ENCODE measurements around the gene ZMYM1.
A peak's percentile ranks its signal among the peaks of the same experiment; 100 is the strongest.

Gene ZMYM1

GRCh38 chr1:35079003-35079930 is at the start of gene ZMYM1:
TSS of gene ZMYM1 (plus strand) at chr1:35079385. CDS start at chr1:35093988, 14,603 bp downstream.
- H3K9ac ChIP-seq (ENCODE audit: low read length), result peak within 1 kb of the TSS; percentile 91
- TF ChIP-seq CTCF (IDR thresholded peaks at IDR 0.05; ENCODE audit: low read length) (no peak), EZH2 (IDR thresholded peaks at IDR 0.05; ENCODE audit: borderline replicate concordance, low read length) (no peak)
- H3K36me3 ChIP-seq (ENCODE audit: insufficient read depth, low read length), result 0 out of 2 replicates have a peak, but pooled peaks cover 4% of the 10 kb centered on the region
- no peaks in the 10 kb centered on the region for H3K27me3 ChIP-seq (ENCODE audit: insufficient read depth, low read length)
- no peaks in the 10 kb centered on the region for H3K9me3 ChIP-seq (ENCODE audit: low read length)
- no peaks in the 10 kb centered on the region for H3K79me2 ChIP-seq (ENCODE audit: insufficient read depth, low read length)
- peak within 1 kb of the TSS; percentile 78 for H3K4me3 ChIP-seq (ENCODE audit: low read depth, low read length, poor library complexity, severe bottlenecking)
- peak within 1 kb of the TSS; percentile 90 for H3K4me2 ChIP-seq (ENCODE audit: low read length)
- peak within 1 kb of the TSS; percentile 90 for H2AFZ ChIP-seq (ENCODE audit: low read length)
- H3F3A ChIP-seq (ENCODE audit: insufficient read depth, low read length), result no peaks in the 10 kb centered on the region
- no peaks in the 10 kb centered on the region for H4K20me1 ChIP-seq (ENCODE audit: insufficient read depth, low read length)
- no peaks in the 10 kb centered on the region for H3K9me2 ChIP-seq (ENCODE audit: low read depth, low read length)
- peaks cover 17% of the 10 kb centered on the region for H3K4me1 ChIP-seq (ENCODE audit: insufficient read depth, low read length, severe bottlenecking)
- peak within 1 kb of the TSS; percentile 92 for H3K27ac ChIP-seq (ENCODE audit: low read depth, low read length, poor library complexity, severe bottlenecking)

GRCh38 chr1:35029761-35030160 is 49.4 kb upstream of the ZMYM1 start:
- TF ChIP-seq EZH2 (IDR thresholded peaks at IDR 0.05; ENCODE audit: borderline replicate concordance, low read length) (no peak), CTCF (IDR thresholded peaks at IDR 0.05; ENCODE audit: low read length) (no peak)
- H3K4me3 ChIP-seq (ENCODE audit: low read depth, low read length, poor library complexity, severe bottlenecking), result peak overlapping the region; percentile 81
- H3F3A ChIP-seq (ENCODE audit: insufficient read depth, low read length), result no peaks in the 10 kb centered on the region
- 0 out of 2 replicates have a peak, but pooled peaks cover 4% of the 10 kb centered on the region for H3K79me2 ChIP-seq (ENCODE audit: insufficient read depth, low read length)
- H3K9ac ChIP-seq (ENCODE audit: low read length), result peak overlapping the region; percentile 81; the same call in 1 of the 2 replicates
- no peaks in the 10 kb centered on the region for H4K20me1 ChIP-seq (ENCODE audit: insufficient read depth, low read length)
- H2AFZ ChIP-seq (ENCODE audit: low read length), result no peak overlapping the region
- no peaks in the 10 kb centered on the region for H3K9me2 ChIP-seq (ENCODE audit: low read depth, low read length)
- peaks cover 12% of the 10 kb centered on the region; the same call in 1 of the 2 replicates for H3K36me3 ChIP-seq (ENCODE audit: insufficient read depth, low read length)
- H3K9me3 ChIP-seq (ENCODE audit: low read length), result peaks cover 10% of the 10 kb centered on the region; the same call in 1 of the 2 replicates
- H3K27ac ChIP-seq (ENCODE audit: low read depth, low read length, poor library complexity, severe bottlenecking), result no peak overlapping the region
- H3K4me1 ChIP-seq (ENCODE audit: insufficient read depth, low read length, severe bottlenecking), result peaks cover 13% of the 10 kb centered on the region
- peak overlapping the region; percentile 68 for H3K4me2 ChIP-seq (ENCODE audit: low read length)
- H3K27me3 ChIP-seq (ENCODE audit: insufficient read depth, low read length), result no peaks in the 10 kb centered on the region

GRCh38 chr1:35030338-35030737 is 48.8 kb upstream of the ZMYM1 start:
- H3K4me3 ChIP-seq (ENCODE audit: low read depth, low read length, poor library complexity, severe bottlenecking), result peak overlapping the region; percentile 81
- H3K79me2 ChIP-seq (ENCODE audit: insufficient read depth, low read length), result 0 out of 2 replicates have a peak, but pooled peaks cover 4% of the 10 kb centered on the region
- H4K20me1 ChIP-seq (ENCODE audit: insufficient read depth, low read length), result no peaks in the 10 kb centered on the region
- H3K9me3 ChIP-seq (ENCODE audit: low read length), result peaks cover 10% of the 10 kb centered on the region; the same call in 1 of the 2 replicates
- H3F3A ChIP-seq (ENCODE audit: insufficient read depth, low read length), result no peaks in the 10 kb centered on the region
- TF ChIP-seq CTCF (IDR thresholded peaks at IDR 0.05; ENCODE audit: low read length), result no peak
- TF ChIP-seq EZH2 (IDR thresholded peaks at IDR 0.05; ENCODE audit: borderline replicate concordance, low read length), result no peak
- peaks cover 12% of the 10 kb centered on the region; the same call in 1 of the 2 replicates for H3K36me3 ChIP-seq (ENCODE audit: insufficient read depth, low read length)
- H2AFZ ChIP-seq (ENCODE audit: low read length), result peak overlapping the region; percentile 51; the same call in 1 of the 2 replicates
- H3K4me2 ChIP-seq (ENCODE audit: low read length), result peak overlapping the region; percentile 68
- no peaks in the 10 kb centered on the region for H3K27me3 ChIP-seq (ENCODE audit: insufficient read depth, low read length)
- peak overlapping the region; percentile 81 for H3K9ac ChIP-seq (ENCODE audit: low read length)
- peak overlapping the region; percentile 42 for H3K27ac ChIP-seq (ENCODE audit: low read depth, low read length, poor library complexity, severe bottlenecking)
- H3K9me2 ChIP-seq (ENCODE audit: low read depth, low read length), result no peaks in the 10 kb centered on the region
- H3K4me1 ChIP-seq (ENCODE audit: insufficient read depth, low read length, severe bottlenecking), result peaks cover 13% of the 10 kb centered on the region
